HCT116 (cell line): ENCODE measurements around the gene DDX27. TPM values are rescaled to one million over a fixed set of nuclear protein-coding genes. Genes with fewer than 3 reads are reported as not detected.

Experiments used
- ATAC-seq: fragments of 200-7000 bp; cut with Tn5 transposase; 2 replicates; pipeline ENCODE4 v1.9.1; 2020; ENCODE audit warnings: mild to moderate bottlenecking, moderate library complexity
- BruUV-seq: library from RNA; stranded (reverse); fragments of 400-500 nt; replicated peaks from 2 replicates; lab custom pipeline; 2021; lab: Mats Ljungman, UMichigan
- CTCF ChIA-PET: fragments of 300-600 bp; sonication (Branson Sonifier 250); formaldehyde crosslinking; loops from one replicate; lab custom pipeline; 2021; ENCODE audit warnings: antibody characterized with exemption; lab: Charles Lee
- POLR2A ChIA-PET: fragments of 300-600, 350-600 bp; sonication (Branson Sonifier 250); formaldehyde crosslinking; loops from one replicate; lab custom pipeline; 2021; ENCODE audit warnings: antibody characterized with exemption; lab: Charles Lee
- RAD21 ChIA-PET, 2 experiments: fragments of 300-600 bp; sonication (Branson Sonifier 250); formaldehyde crosslinking; loops; one replicate each; lab custom pipeline; 2023; ENCODE audit warnings: low total read pairs in 2 of 2; ENCODE audit not compliant: uncharacterized antibody in 2 of 2, unreplicated experiment in 2 of 2, low non-redundant PET in 1 of 2; lab: Charles Lee
- DNase-seq: peaks from one replicate; pipeline ENCODE4 v3.0.0-alpha.2; 2010; ENCODE audit warnings: low read depth, low spot score
- H2AFZ ChIP-seq: fragments of 200-600 bp; shearing (Covaris generic), sonication (generic); 2 replicates; pipeline ENCODE4 v1.6.1; 2017; ENCODE audit warnings: low read depth, mixed run types, mixed read lengths, antibody characterized with exemption, low read length; ENCODE audit not compliant: poor library complexity, severe bottlenecking
- H3K27ac ChIP-seq: 2 replicates; pipeline ENCODE4 v1.5.1; 2012; ENCODE audit warnings: low read depth, low read length
- H3K27me3 ChIP-seq: fragments of 200-600 bp; sonication (generic); 2 replicates; pipeline ENCODE4 v1.6.1; 2016; ENCODE audit warnings: mixed run types, low read length, mixed read lengths; ENCODE audit not compliant: insufficient read depth
- H3K36me3 ChIP-seq, 2 experiments: fragments of 200-500 bp in 1 of 2; fragments of 200-600 bp in 1 of 2; sonication (Bioruptor generic) in 1 of 2; sonication (generic) in 1 of 2; 2 replicates each; pipeline versions ENCODE4 v1.5.1 to v1.6.1; 2014 to 2016; ENCODE audit warnings: low read length in 2 of 2, inconsistent platforms in 1 of 2, mixed read lengths in 1 of 2, mixed run types in 1 of 2; ENCODE audit not compliant: insufficient read depth in 2 of 2, control insufficient read depth in 1 of 2
- H3K4me1 ChIP-seq, 2 experiments: fragments of 200-600 bp in 1 of 2; sonication (generic) in 1 of 2; 2 replicates each; pipeline versions ENCODE4 v1.5.1 to v1.6.1; 2012 to 2017; ENCODE audit warnings: low read length in 2 of 2, inconsistent platforms in 1 of 2, mild to moderate bottlenecking in 1 of 2, mixed read lengths in 1 of 2, mixed run types in 1 of 2, moderate library complexity in 1 of 2; ENCODE audit not compliant: insufficient read depth in 2 of 2, control insufficient read depth in 1 of 2
- H3K4me2 ChIP-seq: fragments of 200-600 bp; sonication (generic); 2 replicates; pipeline ENCODE4 v1.6.1; 2017; ENCODE audit warnings: mixed run types, low read length, mixed read lengths
- H3K4me3 ChIP-seq, 2 experiments: fragments of 200-600 bp in 1 of 2; sonication (generic) in 1 of 2; replicated peaks in 1 of 2; 2 replicates each; pipeline ENCODE4 v1.5.1; 2011 to 2016; ENCODE audit warnings: low read length in 2 of 2, control low read depth in 1 of 2, low read depth in 1 of 2, mild to moderate bottlenecking in 1 of 2, mixed read lengths in 1 of 2, mixed run types in 1 of 2
- H3K79me2 ChIP-seq: fragments of 200-600 bp; sonication (generic); 2 replicates; pipeline ENCODE4 v1.6.1; 2017; ENCODE audit warnings: mild to moderate bottlenecking, mixed run types, low read length, moderate library complexity, mixed read lengths; ENCODE audit not compliant: insufficient read depth
- H3K9ac ChIP-seq: fragments of 200-600 bp; sonication (generic); 2 replicates; pipeline ENCODE4 v1.6.1; 2016; ENCODE audit warnings: low read length, mixed read lengths
- H3K9me2 ChIP-seq: fragments of 200-600 bp; sonication (generic), shearing (Covaris generic); 2 replicates; pipeline ENCODE4 v1.6.1; 2017; ENCODE audit warnings: mixed run types, mild to moderate bottlenecking, moderate library complexity; ENCODE audit not compliant: insufficient read depth
- H3K9me3 ChIP-seq, 2 experiments: fragments of 200-500 bp in 1 of 2; fragments of 200-600 bp in 1 of 2; sonication (Bioruptor generic) in 1 of 2; sonication (generic) in 1 of 2; 2 replicates each; pipeline ENCODE4 v1.6.1; 2014 to 2017; ENCODE audit warnings: low read length in 2 of 2, mixed read lengths in 2 of 2, inconsistent platforms in 1 of 2, low read depth in 1 of 2, mild to moderate bottlenecking in 1 of 2, mixed run types in 1 of 2, moderate library complexity in 1 of 2; ENCODE audit not compliant: control insufficient read depth in 1 of 2, insufficient read depth in 1 of 2
- H4K20me1 ChIP-seq: fragments of 200-600 bp; sonication (generic), shearing (Covaris generic); 2 replicates; pipeline ENCODE4 v1.6.1; 2017; ENCODE audit warnings: mixed run types, mild to moderate bottlenecking, moderate library complexity; ENCODE audit not compliant: insufficient read depth
- ATF3 ChIP-seq: IDR thresholded peaks from 2 replicates; pipeline ENCODE4 v1.6.1; 2012
- CBX3 ChIP-seq: IDR thresholded peaks from 2 replicates; pipeline ENCODE4 v1.6.1; 2012; ENCODE audit warnings: low read depth
- CEBPB ChIP-seq: IDR thresholded peaks from 2 replicates; pipeline ENCODE4 v1.6.1; 2012; ENCODE audit warnings: low read depth
- CTCF ChIP-seq, 3 experiments: fragments of 200-600 bp in 1 of 3; sonication (generic) in 1 of 3; IDR thresholded peaks in 2 of 3; conservative IDR thresholded peaks in 1 of 3; 2 replicates each; pipeline ENCODE4 v1.5.1; 2012 to 2017; ENCODE audit warnings: low read depth in 2 of 3, low read length in 2 of 3, antibody characterized with exemption in 1 of 3, borderline replicate concordance in 1 of 3, control low read depth in 1 of 3, mild to moderate bottlenecking in 1 of 3, mixed read lengths in 1 of 3, mixed run types in 1 of 3, moderate library complexity in 1 of 3; ENCODE audit not compliant: insufficient read depth in 1 of 3
- EGR1 ChIP-seq: IDR thresholded peaks from 2 replicates; pipeline ENCODE4 v1.6.1; 2012; ENCODE audit warnings: low read depth
- ELF1 ChIP-seq: IDR thresholded peaks from 2 replicates; pipeline ENCODE4 v1.6.1; 2012; ENCODE audit warnings: low read depth, borderline replicate concordance
- EZH2 ChIP-seq: fragments of 200-600 bp; sonication (generic); IDR thresholded peaks from 2 replicates; pipeline ENCODE4 v1.6.1; 2017; ENCODE audit warnings: antibody characterized with exemption, mixed run types
- EZH2phosphoT487 ChIP-seq: fragments of 200-600 bp; IDR thresholded peaks from 2 replicates; pipeline ENCODE4 v1.6.1; 2018; ENCODE audit warnings: antibody characterized with exemption, borderline replicate concordance
- FOSL1 ChIP-seq: IDR thresholded peaks from 2 replicates; pipeline ENCODE4 v1.6.1; 2012; ENCODE audit warnings: low read depth
- JUND ChIP-seq: IDR thresholded peaks from 2 replicates; pipeline ENCODE4 v1.6.1; 2012
- MAX ChIP-seq: IDR thresholded peaks from 2 replicates; pipeline ENCODE4 v1.6.1; 2012
- POLR2A ChIP-seq: IDR thresholded peaks from 2 replicates; pipeline ENCODE4 v1.7.0; 2011; ENCODE audit warnings: borderline replicate concordance; ENCODE audit not compliant: insufficient read depth, insufficient read length; ENCODE audit errors: extremely low read depth
- POLR2AphosphoS5 ChIP-seq: IDR thresholded peaks from 2 replicates; pipeline ENCODE4 v1.6.1; 2011; ENCODE audit warnings: mild to moderate bottlenecking, low read depth, low read length, moderate library complexity
- RAD21 ChIP-seq: IDR thresholded peaks from 2 replicates; pipeline ENCODE4 v1.6.1; 2012; ENCODE audit warnings: low read depth, mild to moderate bottlenecking
- SRF ChIP-seq: IDR thresholded peaks from 2 replicates; pipeline ENCODE4 v1.6.1; 2012; ENCODE audit warnings: low read depth
- TCF7L2 ChIP-seq: IDR thresholded peaks from 2 replicates; pipeline ENCODE4 v1.7.0; 2011; ENCODE audit warnings: borderline replicate concordance, inconsistent platforms; ENCODE audit not compliant: insufficient read depth, insufficient read length; ENCODE audit errors: extremely low read depth
- YY1 ChIP-seq: IDR thresholded peaks from 2 replicates; pipeline ENCODE4 v1.6.1; 2011; ENCODE audit warnings: low read length, low read depth, moderate library complexity, mild to moderate bottlenecking; ENCODE audit not compliant: insufficient replicate concordance; ENCODE audit errors: extremely low read depth
- ZFX ChIP-seq: fragments of 450-650 bp; IDR thresholded peaks from 2 replicates; pipeline ENCODE4 v1.6.1; 2017
- ZNF274 ChIP-seq: fragments of 200-500 bp; sonication (Bioruptor generic); IDR thresholded peaks from 2 replicates; pipeline ENCODE4 v1.6.1; 2014; ENCODE audit warnings: mild to moderate bottlenecking, low read depth, low read length, inconsistent platforms
- intact Hi-C: fragments of 100-400 bp; cut with micrococcal nuclease; formaldehyde crosslinking; loops from 2 replicates; pipeline ENCODE4 v1.10.0; 2022
- total RNA-seq: library from RNA; stranded (reverse); gene quantifications from one replicate; pipeline ENCODE4 v1.2.1, GENCODE V29; 2021; ENCODE audit not compliant: unreplicated experiment

DDX27 gene
- total RNA-seq, 1 experiment from 2014 or later, result 32.1 TPM

GRCh38 chr20:49283176-49283702, 64.0 kb downstream of the DDX27 start:
- peaks cover 86% of the 10 kb centered on the region for H4K20me1 ChIP-seq
- peak overlapping the region; percentile 28; the same call in 1 of the 2 replicates for H3K27ac ChIP-seq
- ChIA-PET POLR2A (interaction anchor here (1.4 kb wide), 1 partner anchor 12 kb away, joined by 3 read pairs; no protein-coding TSS in a partner anchor), CTCF (interaction anchor here (1.2 kb wide), 1 partner anchor 37 kb away, joined by 3 read pairs; no protein-coding TSS in a partner anchor), RAD21 (no interaction called here)
- no peaks in the 10 kb centered on the region for H3K27me3 ChIP-seq
- DNase-seq (no peak), ATAC-seq (no peak)
- H3K79me2 ChIP-seq, result peaks cover 98% of the 10 kb centered on the region
- no peak overlapping the region for H3K4me3 ChIP-seq
- H3K9ac ChIP-seq, result no peak overlapping the region
- TF ChIP-seq ATF3 (no peak), RAD21 (no peak), FOSL1 (no peak), EZH2 (no peak), TCF7L2 (no peak), YY1 (no peak), POLR2AphosphoS5 (no peak; the same call in none of the 2 replicates), CTCF (IDR thresholded peaks at IDR 0.05 in 2 of 3, conservative IDR thresholded peaks at IDR 0.05 in 1 of 3; ENCODE audit: borderline replicate concordance in 1 of 3, insufficient read depth in 1 of 3, low read depth in 2 of 3, low read length in 2 of 3) (no peak), ZNF274 (no peak), MAX (no peak), JUND (no peak), CBX3 (no peak), POLR2A (no peak), SRF (no peak), CEBPB (no peak), ELF1 (no peak), ZFX (no peak), EGR1 (no peak), EZH2phosphoT487 (no peak)
- peaks cover 48 to 85% of the 10 kb centered on the region in 2 experiments for H3K4me1 ChIP-seq
- no peak overlapping the region for H2AFZ ChIP-seq
- H3K36me3 ChIP-seq, result peaks cover 82 to 94% of the 10 kb centered on the region in 2 experiments
- H3K9me2 ChIP-seq, result no peaks in the 10 kb centered on the region
- BruUV-seq, result no TSS peak
- H3K4me2 ChIP-seq, result peak overlapping the region; percentile 92; the same call in 1 of the 2 replicates
- intact Hi-C loops, result no loop called here
- no peaks in the 10 kb centered on the region for H3K9me3 ChIP-seq
